Endothelial cell of umbilical vein (primary cell): ENCODE data around the gene SLC7A11. TPM values are rescaled to one million over a fixed set of nuclear protein-coding genes. Genes with fewer than 3 reads are reported as not detected.

Experiments
- BruUV-seq: library from RNA; stranded (reverse); fragments of 400-500 nt; replicated peaks from 2 replicates; lab custom pipeline; 2021; lab: Mats Ljungman, UMichigan
- CTCF ChIA-PET: fragments of 300-600, 350-600 bp; sonication (Branson Sonifier 250); formaldehyde crosslinking; loops from one replicate; lab custom pipeline; 2021; ENCODE audit warnings: antibody characterized with exemption, inconsistent platforms; lab: Charles Lee
- POLR2A ChIA-PET: fragments of 300-600, 350-600 bp; sonication (Branson Sonifier 250); formaldehyde crosslinking; loops from one replicate; lab custom pipeline; 2021; ENCODE audit warnings: antibody characterized with exemption, inconsistent platforms; lab: Charles Lee
- DNase-seq: peaks from one replicate; pipeline ENCODE4 v3.0.0-alpha.2; 2011; ENCODE audit warnings: low read depth, low spot score
- FAIRE-seq: peaks from 2 replicates; lab custom pipeline; 2011; peaks lifted over from hg19 to GRCh38; lab: Jason Lieb, UNC
- H2AFZ ChIP-seq: 2 replicates; pipeline ENCODE4 v1.6.0; 2012; ENCODE audit warnings: low read depth, low read length, control low read depth, inconsistent platforms
- H3K27ac ChIP-seq: 2 replicates; pipeline ENCODE4 v1.5.1; 2011; ENCODE audit warnings: low read depth, mild to moderate bottlenecking, control low read depth, low read length, moderate library complexity; ENCODE audit not compliant: insufficient read depth
- H3K27me3 ChIP-seq, 2 experiments: 2 replicates each; pipeline versions ENCODE4 v1.6.0 to v1.6.1; 2011; ENCODE audit warnings: low read length in 2 of 2, mixed read lengths in 1 of 2; ENCODE audit not compliant: control insufficient read depth in 2 of 2, insufficient read depth in 2 of 2
- H3K36me3 ChIP-seq, 2 experiments: 2 replicates in 1 of 2; 3 replicates in 1 of 2; pipeline ENCODE4 v1.5.1; 2011; ENCODE audit warnings: low read length in 2 of 2, mild to moderate bottlenecking in 1 of 2, moderate library complexity in 1 of 2; ENCODE audit not compliant: control insufficient read depth in 2 of 2, insufficient read depth in 2 of 2; ENCODE audit errors: extremely low read depth in 1 of 2
- H3K4me1 ChIP-seq: 3 replicates; pipeline ENCODE4 v1.5.1; 2011; ENCODE audit warnings: mild to moderate bottlenecking, low read length; ENCODE audit not compliant: control insufficient read depth, insufficient read depth; ENCODE audit errors: extremely low read depth
- H3K4me2 ChIP-seq: 2 replicates; pipeline ENCODE4 v1.6.1; 2011; ENCODE audit warnings: low read length, control low read depth, mixed read lengths; ENCODE audit not compliant: insufficient read depth
- H3K4me3 ChIP-seq, 3 experiments: fragments of 200-600 bp in 1 of 3; sonication (generic), shearing (Covaris generic) in 1 of 3; replicated peaks in 1 of 3; 2 replicates each; pipeline ENCODE4 v1.5.1; 2011 to 2016; ENCODE audit warnings: control low read depth in 3 of 3, low read length in 3 of 3, mild to moderate bottlenecking in 2 of 3, inconsistent platforms in 1 of 3, low read depth in 1 of 3, moderate library complexity in 1 of 3; ENCODE audit not compliant: insufficient read depth in 1 of 3
- H3K79me2 ChIP-seq: 2 replicates; pipeline ENCODE4 v1.6.0; 2012; ENCODE audit warnings: low read length, inconsistent platforms; ENCODE audit not compliant: control insufficient read depth, insufficient read depth
- H3K9ac ChIP-seq: replicated peaks from 2 replicates; pipeline ENCODE3; 2011; ENCODE audit warnings: low read length, control low read depth; ENCODE audit not compliant: insufficient read depth; ENCODE audit errors: extremely low read depth
- H3K9me1 ChIP-seq: replicated peaks from 3 replicates; pipeline ENCODE4 v1.6.0; 2011; ENCODE audit warnings: mild to moderate bottlenecking, low read length; ENCODE audit not compliant: control insufficient read depth, insufficient read depth; ENCODE audit errors: extremely low read depth
- H3K9me3 ChIP-seq: replicated peaks from 2 replicates; pipeline ENCODE4 v1.5.1; 2012; ENCODE audit warnings: low read length, inconsistent platforms; ENCODE audit not compliant: control insufficient read depth, insufficient read depth
- H4K20me1 ChIP-seq: replicated peaks from 2 replicates; pipeline ENCODE3; 2011; ENCODE audit warnings: mild to moderate bottlenecking, low read length; ENCODE audit not compliant: control insufficient read depth, insufficient read depth; ENCODE audit errors: extremely low read depth
- EZH2 ChIP-seq: IDR thresholded peaks from 2 replicates; pipeline ENCODE4 v1.6.1; 2012; ENCODE audit warnings: borderline replicate concordance, low read depth, mild to moderate bottlenecking, moderate library complexity, low read length, inconsistent platforms; ENCODE audit not compliant: severe bottlenecking
- FOS ChIP-seq: IDR thresholded peaks from 2 replicates; pipeline ENCODE4 v1.6.1; 2011; ENCODE audit warnings: mild to moderate bottlenecking, low read length, moderate library complexity, borderline replicate concordance; ENCODE audit not compliant: insufficient read depth
- GATA2 ChIP-seq: IDR thresholded peaks from 2 replicates; pipeline ENCODE4 v1.7.0; 2011; ENCODE audit warnings: low read depth, mild to moderate bottlenecking, moderate library complexity, mixed read lengths, low read length; ENCODE audit not compliant: insufficient read length, insufficient read depth
- JUN ChIP-seq: IDR thresholded peaks from 2 replicates; pipeline ENCODE4 v1.6.1; 2011; ENCODE audit warnings: borderline replicate concordance, low read depth; ENCODE audit not compliant: insufficient read length, insufficient read depth
- MYC ChIP-seq: IDR thresholded peaks from one replicate; pipeline ENCODE4 v1.6.1; 2011; ENCODE audit warnings: mild to moderate bottlenecking, low read depth, low read length
- POLR2A ChIP-seq: IDR thresholded peaks from 2 replicates; pipeline ENCODE4 v1.6.1; 2012; ENCODE audit warnings: low read depth, mild to moderate bottlenecking, control low read depth, low read length
- POLR2AphosphoS5 ChIP-seq: IDR thresholded peaks from 2 replicates; pipeline ENCODE4 v1.6.1; 2012; ENCODE audit warnings: low read depth, mild to moderate bottlenecking, control low read depth, low read length, moderate library complexity; ENCODE audit not compliant: insufficient read depth
- dilution Hi-C: fragments of 300-500 bp; cut with MboI; formaldehyde crosslinking; loops from one replicate; pipeline ENCODE4 v1.15.0; 2019; ENCODE audit warnings: low sequenced_read_pairs; ENCODE audit not compliant: extremely low pct_ligation_motif_present
- intact Hi-C: fragments of 100-400 bp; cut with micrococcal nuclease; formaldehyde crosslinking; loops from one replicate; pipeline ENCODE4 v1.10.0; 2022
- polyA plus RNA-seq, 4 experiments: library from polyadenylated mRNA; depleted of rRNA in 3 of 4; stranded (reverse) in 3 of 4; unstranded in 1 of 4; fragments of >200 nt; gene quantifications; 2 replicates each; pipeline versions ENCODE4 v1.2.1 to v1.2.3, GENCODE V29; 2011 to 2012; ENCODE audit warnings: missing spikeins in 1 of 4
- total RNA-seq: library from RNA; stranded (reverse); gene quantifications from 2 replicates; pipeline ENCODE4 v1.2.3, GENCODE V29; 2021
- TF ChIP-seq, protein P1 (sequence below), 2 donors: IDR thresholded peaks; 1 replicate in 1 of 2; 2 replicates in 1 of 2; pipeline ENCODE4 v1.5.1; 2011; ENCODE audit warnings: low read length in 2 of 2, mild to moderate bottlenecking in 2 of 2, moderate library complexity in 2 of 2, control low read depth in 1 of 2, inconsistent platforms in 1 of 2, low read depth in 1 of 2; ENCODE audit not compliant: insufficient read depth in 1 of 2; ENCODE audit errors: extremely low read depth in 1 of 2
- TF ChIP-seq, protein P2 (sequence below): IDR thresholded peaks from 2 replicates; pipeline ENCODE4 v1.6.1; 2011; ENCODE audit not compliant: insufficient read depth, insufficient read length

SLC7A11 gene
- total and polyA plus RNA-seq, 2 donors (not counting 3 experiments of a cell fraction or from before 2014, with no cell fraction given) = 28.4 to 82.7 TPM

DNA sequence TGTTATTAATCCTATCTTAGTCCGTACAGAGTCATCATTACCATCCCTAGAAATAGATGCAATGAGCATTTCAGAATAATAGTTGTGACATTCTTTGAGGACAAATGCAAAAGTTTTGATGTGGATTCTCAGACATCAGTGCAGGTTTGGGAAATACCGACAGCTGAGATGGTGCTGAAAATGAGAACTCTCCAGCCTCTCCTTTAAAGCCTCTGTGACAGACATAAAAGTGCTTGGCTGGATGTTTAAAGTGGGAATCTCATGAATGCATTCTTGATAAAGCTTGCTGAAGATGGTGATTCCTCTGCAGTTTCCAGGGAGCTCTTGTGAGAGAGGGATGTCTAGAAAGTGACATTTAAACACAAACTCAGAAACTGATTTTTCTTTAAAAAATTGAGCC, 35.0 kb upstream of the SLC7A11 start:
- H3K79me2 ChIP-seq = no peaks in the 10 kb centered on the region
- H3K4me3 ChIP-seq = no peak overlapping the region
- ChIA-PET CTCF (no interaction called here), POLR2A (no interaction called here)
- intact Hi-C loops = no loop called here
- H3K4me2 ChIP-seq = no peak overlapping the region
- H3K9me1 ChIP-seq = no peaks in the 10 kb centered on the region
- TF ChIP-seq MYC (no peak), POLR2AphosphoS5 (no peak), GATA2 (no peak), FOS (no peak), EZH2 (no peak), JUN (no peak), POLR2A (no peak)
- TF ChIP-seq, protein P1, sequence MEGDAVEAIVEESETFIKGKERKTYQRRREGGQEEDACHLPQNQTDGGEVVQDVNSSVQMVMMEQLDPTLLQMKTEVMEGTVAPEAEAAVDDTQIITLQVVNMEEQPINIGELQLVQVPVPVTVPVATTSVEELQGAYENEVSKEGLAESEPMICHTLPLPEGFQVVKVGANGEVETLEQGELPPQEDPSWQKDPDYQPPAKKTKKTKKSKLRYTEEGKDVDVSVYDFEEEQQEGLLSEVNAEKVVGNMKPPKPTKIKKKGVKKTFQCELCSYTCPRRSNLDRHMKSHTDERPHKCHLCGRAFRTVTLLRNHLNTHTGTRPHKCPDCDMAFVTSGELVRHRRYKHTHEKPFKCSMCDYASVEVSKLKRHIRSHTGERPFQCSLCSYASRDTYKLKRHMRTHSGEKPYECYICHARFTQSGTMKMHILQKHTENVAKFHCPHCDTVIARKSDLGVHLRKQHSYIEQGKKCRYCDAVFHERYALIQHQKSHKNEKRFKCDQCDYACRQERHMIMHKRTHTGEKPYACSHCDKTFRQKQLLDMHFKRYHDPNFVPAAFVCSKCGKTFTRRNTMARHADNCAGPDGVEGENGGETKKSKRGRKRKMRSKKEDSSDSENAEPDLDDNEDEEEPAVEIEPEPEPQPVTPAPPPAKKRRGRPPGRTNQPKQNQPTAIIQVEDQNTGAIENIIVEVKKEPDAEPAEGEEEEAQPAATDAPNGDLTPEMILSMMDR (IDR thresholded peaks at IDR 0.05; ENCODE audit: extremely low read depth in 1 of 2, insufficient read depth in 1 of 2, low read depth in 1 of 2, low read length in 2 of 2) = no peak
- TF ChIP-seq, protein P2, sequence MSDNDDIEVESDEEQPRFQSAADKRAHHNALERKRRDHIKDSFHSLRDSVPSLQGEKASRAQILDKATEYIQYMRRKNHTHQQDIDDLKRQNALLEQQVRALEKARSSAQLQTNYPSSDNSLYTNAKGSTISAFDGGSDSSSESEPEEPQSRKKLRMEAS = no peak
- H2AFZ ChIP-seq = no peak overlapping the region
- H3K27me3 ChIP-seq = no peaks in the 10 kb centered on the region
- H3K9me3 ChIP-seq = no peaks in the 10 kb centered on the region
- H3K27ac ChIP-seq = no peak overlapping the region
- H3K9ac ChIP-seq = no peak overlapping the region
- dilution Hi-C loops = no loop called here
- no peaks in the 10 kb centered on the region for H4K20me1 ChIP-seq
- FAIRE-seq (no peak), DNase-seq (no peak)
- BruUV-seq = no TSS peak
- peaks cover 17% of the 10 kb centered on the region for H3K4me1 ChIP-seq
- no peaks in the 10 kb centered on the region for H3K36me3 ChIP-seq
